GM12873 (cell line): ENCODE measurements around the gene TINCR.

Experiments used
- TF ChIP-seq, protein P1 (sequence below): IDR thresholded peaks from 2 replicates; pipeline ENCODE4 v1.5.1; 2012; ENCODE audit warnings: low read depth, mild to moderate bottlenecking, moderate library complexity, low read length, control low read depth; ENCODE audit not compliant: insufficient read depth; ENCODE audit errors: missing control alignments

TINCR gene

DNA sequence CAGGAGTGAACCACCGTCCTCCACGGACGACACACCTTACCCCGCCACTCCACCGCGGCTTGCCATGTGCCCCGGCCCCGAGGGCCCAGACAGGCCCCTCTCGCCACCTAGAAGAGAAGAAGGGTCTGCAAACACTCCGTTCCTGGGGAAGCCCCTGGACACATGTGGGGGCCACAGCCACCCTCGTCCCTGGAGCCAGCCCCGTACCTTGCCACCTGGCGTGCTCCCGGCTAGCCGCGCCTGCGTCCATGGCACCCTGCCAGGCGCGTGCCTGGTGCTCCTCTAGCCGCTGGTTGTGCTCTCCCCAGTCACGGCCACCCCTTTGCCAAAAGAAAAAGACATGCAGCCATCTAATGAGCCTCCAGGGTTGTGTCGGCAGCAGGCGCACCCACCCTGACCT is 19.9 kb upstream of the TINCR start:
- TF ChIP-seq, protein P1, sequence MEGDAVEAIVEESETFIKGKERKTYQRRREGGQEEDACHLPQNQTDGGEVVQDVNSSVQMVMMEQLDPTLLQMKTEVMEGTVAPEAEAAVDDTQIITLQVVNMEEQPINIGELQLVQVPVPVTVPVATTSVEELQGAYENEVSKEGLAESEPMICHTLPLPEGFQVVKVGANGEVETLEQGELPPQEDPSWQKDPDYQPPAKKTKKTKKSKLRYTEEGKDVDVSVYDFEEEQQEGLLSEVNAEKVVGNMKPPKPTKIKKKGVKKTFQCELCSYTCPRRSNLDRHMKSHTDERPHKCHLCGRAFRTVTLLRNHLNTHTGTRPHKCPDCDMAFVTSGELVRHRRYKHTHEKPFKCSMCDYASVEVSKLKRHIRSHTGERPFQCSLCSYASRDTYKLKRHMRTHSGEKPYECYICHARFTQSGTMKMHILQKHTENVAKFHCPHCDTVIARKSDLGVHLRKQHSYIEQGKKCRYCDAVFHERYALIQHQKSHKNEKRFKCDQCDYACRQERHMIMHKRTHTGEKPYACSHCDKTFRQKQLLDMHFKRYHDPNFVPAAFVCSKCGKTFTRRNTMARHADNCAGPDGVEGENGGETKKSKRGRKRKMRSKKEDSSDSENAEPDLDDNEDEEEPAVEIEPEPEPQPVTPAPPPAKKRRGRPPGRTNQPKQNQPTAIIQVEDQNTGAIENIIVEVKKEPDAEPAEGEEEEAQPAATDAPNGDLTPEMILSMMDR: no peak

DNA sequence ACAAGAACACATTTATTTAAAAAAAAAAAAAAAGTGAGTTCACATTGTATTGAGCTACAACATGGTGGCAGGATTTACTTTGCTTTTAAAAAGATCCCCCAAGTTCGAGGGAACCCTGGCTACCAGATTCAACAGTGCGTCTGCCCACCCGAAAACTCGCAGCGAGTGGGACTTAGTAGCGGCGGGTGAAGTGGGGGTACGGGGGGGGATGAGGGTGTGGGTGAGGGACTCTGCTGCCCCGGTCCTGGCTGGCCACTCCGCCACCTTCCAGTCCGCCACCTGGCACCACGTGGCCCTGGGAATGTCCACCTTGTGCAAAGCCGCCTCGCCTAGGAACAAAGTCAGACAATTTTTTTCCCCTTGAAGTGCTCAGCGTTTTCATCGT is 19.3 kb upstream of the TINCR start:
- TF ChIP-seq, protein P1: no peak

DNA sequence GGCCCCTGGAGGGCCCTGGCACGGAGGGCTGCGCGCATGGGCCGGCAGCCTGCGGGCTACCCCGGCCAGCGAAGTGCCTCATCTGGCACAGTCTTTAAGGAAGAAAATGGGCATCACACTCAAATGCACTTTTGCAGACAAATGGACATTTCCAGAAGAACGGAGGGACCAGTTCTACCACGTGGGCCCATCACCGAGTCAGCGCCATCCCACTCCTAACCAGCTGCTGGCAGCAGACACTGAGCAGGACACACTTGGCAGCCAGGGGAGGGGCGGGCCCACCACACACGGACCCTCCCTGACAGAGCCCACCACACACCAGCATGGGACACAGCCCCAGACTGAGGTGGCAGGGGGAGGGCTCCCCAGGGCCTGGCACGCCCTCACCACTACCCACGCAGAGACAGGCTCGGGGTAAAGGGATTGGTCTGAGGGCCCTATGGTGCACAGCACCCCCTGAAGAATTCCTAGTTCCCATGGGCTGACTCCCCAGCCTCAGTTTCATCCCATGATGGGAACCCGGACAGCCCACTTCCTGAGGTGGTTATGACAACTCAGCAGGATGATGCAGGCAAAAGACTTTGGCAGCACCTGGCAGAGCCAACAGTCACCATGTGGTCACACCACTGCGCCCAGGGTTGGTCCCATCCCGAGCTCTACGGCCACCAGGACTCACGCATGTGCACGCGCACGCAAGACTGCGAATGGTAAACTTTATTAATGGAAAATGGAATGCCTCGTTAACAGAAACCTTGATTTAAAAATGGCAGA is 18.7 kb upstream of the TINCR start:
- TF ChIP-seq, protein P1: no peak

DNA sequence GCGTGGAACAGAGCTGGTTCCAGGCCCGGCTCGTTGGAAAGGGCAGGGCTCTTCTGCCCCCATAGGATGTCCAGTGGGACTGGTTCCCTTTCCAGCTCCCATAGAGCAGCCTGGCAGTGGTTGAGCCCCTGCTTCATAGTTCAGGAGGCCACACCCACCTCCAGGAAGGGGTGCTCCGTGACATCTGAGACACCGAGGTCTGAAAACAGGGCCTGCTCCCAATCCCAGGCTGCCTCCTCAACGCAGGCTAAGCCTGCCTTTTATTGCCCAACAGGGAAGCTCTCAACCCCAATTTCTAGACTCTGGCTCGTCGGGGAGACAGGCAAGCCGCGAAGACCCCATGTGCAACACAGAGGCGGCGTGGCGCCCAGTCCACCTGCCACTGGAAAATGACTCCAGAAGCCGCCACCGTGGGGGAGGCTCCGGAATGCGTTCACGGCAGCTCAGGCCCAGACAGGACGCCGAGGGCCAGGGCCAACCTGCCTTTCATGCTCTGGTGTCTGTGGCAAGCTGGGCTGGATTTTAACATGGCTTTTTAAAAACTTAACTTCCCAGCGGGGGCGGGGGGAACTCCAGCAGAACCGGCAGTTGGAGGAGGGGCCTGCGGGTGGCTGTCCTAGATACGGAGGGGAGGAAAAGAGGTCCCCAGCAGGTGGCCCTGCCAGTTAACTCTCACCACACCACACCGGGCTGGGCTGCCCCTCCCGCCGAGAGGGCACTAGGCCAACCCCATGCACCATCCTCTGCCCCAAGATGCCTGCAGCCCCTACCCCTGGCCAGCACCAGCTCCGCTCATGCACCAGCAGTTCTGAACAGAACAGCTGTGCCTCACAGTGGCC is 17.9 kb upstream of the TINCR start:
- TF ChIP-seq, protein P1: no peak

DNA sequence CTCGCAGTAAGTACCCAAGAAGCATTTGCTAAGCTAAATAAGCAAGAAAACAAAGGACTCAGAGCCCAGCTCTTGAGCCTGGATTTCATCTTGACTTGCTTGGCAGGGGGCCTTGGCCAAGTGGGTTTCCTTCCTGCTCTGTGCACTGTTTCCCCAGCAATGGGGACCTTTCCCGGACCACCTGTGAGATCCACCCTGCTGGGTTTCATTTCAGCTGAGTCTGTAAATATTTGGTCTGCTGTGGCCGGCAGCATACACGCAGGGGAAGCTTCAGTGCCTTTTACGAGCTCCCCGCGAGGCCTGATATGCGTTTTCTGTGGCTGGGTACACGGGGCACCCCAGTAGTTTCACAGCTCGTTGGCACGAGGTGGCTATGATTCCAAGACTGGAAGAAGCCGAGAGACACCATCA is 12.4 kb upstream of the TINCR start:
- TF ChIP-seq, protein P1: no peak

DNA sequence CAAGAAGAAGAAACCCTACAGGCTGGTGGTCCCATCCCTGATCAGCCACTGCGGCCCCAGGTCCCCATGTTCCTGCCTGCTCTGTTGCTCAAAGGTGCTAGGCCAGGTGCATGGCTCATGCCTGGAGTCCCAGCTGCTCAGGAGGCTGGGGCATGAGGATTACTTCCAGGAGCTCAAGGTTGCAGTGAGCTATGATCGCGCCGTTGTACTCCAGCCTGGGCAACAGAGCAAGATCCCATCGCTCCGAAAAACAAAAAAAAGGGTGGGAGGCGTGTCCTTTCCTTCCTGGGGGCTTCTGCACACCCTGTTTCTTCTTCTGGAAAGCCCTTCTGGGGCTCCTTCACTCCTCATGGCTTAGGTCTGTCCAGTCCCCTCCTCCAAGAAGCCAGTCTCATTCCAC is 11.9 kb upstream of the TINCR start:
- TF ChIP-seq, protein P1: no peak

DNA sequence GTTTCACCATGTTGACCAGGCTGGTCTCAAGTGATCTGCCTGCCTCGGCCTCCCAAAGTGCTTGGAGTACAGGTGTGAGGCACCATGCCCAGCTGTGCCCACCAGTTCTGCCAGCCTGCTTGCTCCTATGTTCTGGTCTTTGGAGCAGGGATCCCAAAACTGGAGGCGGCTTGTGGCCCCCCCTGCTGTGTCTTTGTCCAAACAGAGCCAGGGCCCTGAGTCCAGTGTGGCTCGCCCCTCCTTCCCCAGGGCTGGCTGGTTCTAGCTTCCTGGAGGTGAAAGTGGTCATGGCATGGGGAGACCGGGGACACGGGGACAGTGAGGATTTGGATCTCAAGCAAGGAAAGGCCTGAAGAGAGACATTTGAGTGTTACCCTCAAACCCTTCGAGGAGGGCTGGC is 11.5 kb upstream of the TINCR start:
- TF ChIP-seq, protein P1: no peak
